Measurements from ENCODE around the gene NPAS2.

Gene NPAS2

GRCh38 chr2:100938031-100939026 lies 118.4 kb downstream of the NPAS2 start:
- DNase-seq (ENCODE audit: low spot score), result peak; percentile 60
- H3K27ac ChIP-seq, result no peak overlapping the region
- H3K4me3 ChIP-seq, result no peak overlapping the region
- TF ChIP-seq, protein P1, sequence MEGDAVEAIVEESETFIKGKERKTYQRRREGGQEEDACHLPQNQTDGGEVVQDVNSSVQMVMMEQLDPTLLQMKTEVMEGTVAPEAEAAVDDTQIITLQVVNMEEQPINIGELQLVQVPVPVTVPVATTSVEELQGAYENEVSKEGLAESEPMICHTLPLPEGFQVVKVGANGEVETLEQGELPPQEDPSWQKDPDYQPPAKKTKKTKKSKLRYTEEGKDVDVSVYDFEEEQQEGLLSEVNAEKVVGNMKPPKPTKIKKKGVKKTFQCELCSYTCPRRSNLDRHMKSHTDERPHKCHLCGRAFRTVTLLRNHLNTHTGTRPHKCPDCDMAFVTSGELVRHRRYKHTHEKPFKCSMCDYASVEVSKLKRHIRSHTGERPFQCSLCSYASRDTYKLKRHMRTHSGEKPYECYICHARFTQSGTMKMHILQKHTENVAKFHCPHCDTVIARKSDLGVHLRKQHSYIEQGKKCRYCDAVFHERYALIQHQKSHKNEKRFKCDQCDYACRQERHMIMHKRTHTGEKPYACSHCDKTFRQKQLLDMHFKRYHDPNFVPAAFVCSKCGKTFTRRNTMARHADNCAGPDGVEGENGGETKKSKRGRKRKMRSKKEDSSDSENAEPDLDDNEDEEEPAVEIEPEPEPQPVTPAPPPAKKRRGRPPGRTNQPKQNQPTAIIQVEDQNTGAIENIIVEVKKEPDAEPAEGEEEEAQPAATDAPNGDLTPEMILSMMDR (IDR thresholded peaks at IDR 0.05), result no peak

- peak; percentile 22 for DNase-seq (ENCODE audit: low spot score)
- Histone ChIP-seq H3K4me3 (no peak overlapping the region), H3K27ac (no peak overlapping the region)
- TF ChIP-seq, protein P1 (IDR thresholded peaks at IDR 0.05), result no peak
These were observed 119.5 kb downstream of the NPAS2 start for GRCh38 chr2:100939445-100939844.

- H3K4me3 ChIP-seq, result no peak overlapping the region
- TF ChIP-seq, protein P1 (IDR thresholded peaks at IDR 0.05), result no peak
- no peak overlapping the region for H3K27ac ChIP-seq
- DNase-seq (ENCODE audit: low spot score), result no peak
These were observed 120.3 kb downstream of the NPAS2 start for GRCh38 chr2:100940240-100940639.

- DNase-seq (ENCODE audit: low spot score), result no peak
- H3K4me3 ChIP-seq, result no peak overlapping the region
- no peak overlapping the region for H3K27ac ChIP-seq
- TF ChIP-seq, protein P1 (IDR thresholded peaks at IDR 0.05), result no peak
These were observed 121.1 kb downstream of the NPAS2 start for GRCh38 chr2:100940766-100941645.

GRCh38 chr2:100941646-100942240 lies 121.8 kb downstream of the NPAS2 start:
- TF ChIP-seq, protein P1 (IDR thresholded peaks at IDR 0.05), result no peak
- Histone ChIP-seq H3K27ac (no peak overlapping the region), H3K4me3 (no peak overlapping the region)
- no peak for DNase-seq (ENCODE audit: low spot score)

DNA sequence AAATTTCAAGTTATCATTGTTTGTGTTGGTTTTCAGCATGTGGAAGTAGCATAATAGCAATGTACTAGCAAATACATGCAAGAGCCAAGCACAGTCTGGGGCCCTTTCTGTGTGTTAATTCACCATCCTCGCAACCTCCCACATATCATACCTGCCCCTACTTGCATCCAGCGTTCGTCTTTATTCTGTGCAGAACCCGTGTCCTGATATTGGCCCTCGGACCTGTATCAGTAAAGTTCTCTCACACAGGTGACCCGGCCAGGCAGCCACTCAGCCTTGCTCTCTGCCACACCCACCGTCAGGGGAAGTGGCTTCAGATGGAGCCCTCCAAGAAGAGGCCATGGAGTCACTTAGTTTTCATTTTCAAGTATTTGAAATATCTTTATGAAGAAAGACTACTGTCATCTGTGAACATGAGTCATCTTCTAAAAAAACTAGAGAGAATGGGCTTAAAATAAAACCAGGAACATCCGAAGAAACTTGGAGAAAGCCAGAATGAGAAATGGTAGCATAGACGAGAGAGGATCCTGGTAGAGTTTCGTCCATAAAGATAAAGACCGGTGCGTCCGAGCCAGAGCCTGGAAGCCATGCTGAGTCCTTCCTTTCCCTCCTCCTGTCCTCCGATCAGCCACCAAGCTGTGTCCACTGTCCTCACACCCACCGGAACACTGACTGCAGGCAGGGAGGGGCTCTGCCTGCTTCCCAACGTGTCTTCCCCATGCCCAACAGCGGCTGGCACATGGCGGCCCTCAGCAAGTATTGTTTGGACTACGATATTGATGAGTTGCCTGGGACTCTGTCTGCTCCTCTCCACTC lies 124.9 kb downstream of the NPAS2 start:
- TF ChIP-seq, protein P1 (IDR thresholded peaks at IDR 0.05), result no peak
- Histone ChIP-seq H3K4me3 (no peak overlapping the region), H3K27ac (no peak overlapping the region)
- no peak for DNase-seq (ENCODE audit: low spot score)
